ENCODE measurements around the gene ABCC1. TPM values are rescaled to one million over a fixed set of nuclear protein-coding genes. Genes with fewer than 3 reads are reported as not detected.

Gene ABCC1
- total RNA-seq, 1 donor from 2014 or later = 61.1 TPM

- intact Hi-C loops (cut with micrococcal nuclease) = no loop called here
Measured at GRCh38 chr16:15990902-15991301, 41.5 kb downstream of the ABCC1 start.

- intact Hi-C loops (cut with micrococcal nuclease) = no loop called here
Measured at GRCh38 chr16:15993128-15993527, 43.7 kb downstream of the ABCC1 start.

GRCh38 chr16:15993541-15993940, 44.1 kb downstream of the ABCC1 start:
- intact Hi-C loops (cut with micrococcal nuclease) = no loop called here

GRCh38 chr16:15993946-15994665, 44.7 kb downstream of the ABCC1 start:
- intact Hi-C loops (cut with micrococcal nuclease) = no loop called here

- intact Hi-C loops (cut with micrococcal nuclease) = no loop called here
Measured at GRCh38 chr16:15996432-15997109, 47.2 kb downstream of the ABCC1 start.

- intact Hi-C loops (cut with micrococcal nuclease) = no loop called here
Measured at GRCh38 chr16:16000685-16001084, 51.3 kb downstream of the ABCC1 start.

GRCh38 chr16:16001596-16002255, 52.3 kb downstream of the ABCC1 start:
- intact Hi-C loops (cut with micrococcal nuclease) = no loop called here

GRCh38 chr16:16003719-16004313, 54.4 kb downstream of the ABCC1 start:
- intact Hi-C loops (cut with micrococcal nuclease) = no loop called here

- intact Hi-C loops (cut with micrococcal nuclease) = no loop called here
Measured at GRCh38 chr16:16004314-16004749, 54.9 kb downstream of the ABCC1 start.

- intact Hi-C loops (cut with micrococcal nuclease) = no loop called here
Measured at GRCh38 chr16:16005721-16006120, 56.3 kb downstream of the ABCC1 start.

GRCh38 chr16:16006650-16007049, 57.2 kb downstream of the ABCC1 start:
- intact Hi-C loops (cut with micrococcal nuclease) = no loop called here

- intact Hi-C loops (cut with micrococcal nuclease) = no loop called here
Measured at GRCh38 chr16:16007743-16008111, 58.3 kb downstream of the ABCC1 start.

GRCh38 chr16:16008666-16009065, 59.2 kb downstream of the ABCC1 start:
- intact Hi-C loops (cut with micrococcal nuclease) = no loop called here

GRCh38 chr16:16009401-16009800, 60.0 kb downstream of the ABCC1 start:
- intact Hi-C loops (cut with micrococcal nuclease) = no loop called here

GRCh38 chr16:16010194-16010593, 60.8 kb downstream of the ABCC1 start:
- intact Hi-C loops (cut with micrococcal nuclease) = no loop called here

- intact Hi-C loops (cut with micrococcal nuclease) = no loop called here
Measured at GRCh38 chr16:16012144-16012543, 62.7 kb downstream of the ABCC1 start.

- intact Hi-C loops (cut with micrococcal nuclease) = no loop called here
Measured at GRCh38 chr16:16013812-16014211, 64.4 kb downstream of the ABCC1 start.

- intact Hi-C loops (cut with micrococcal nuclease) = no loop called here
Measured at GRCh38 chr16:16014329-16015224, 65.2 kb downstream of the ABCC1 start.

GRCh38 chr16:16015849-16016248, 66.4 kb downstream of the ABCC1 start:
- intact Hi-C loops (cut with micrococcal nuclease) = no loop called here

- intact Hi-C loops (cut with micrococcal nuclease) = no loop called here
Measured at GRCh38 chr16:16016388-16016964, 67.1 kb downstream of the ABCC1 start.

GRCh38 chr16:16017812-16018211, 68.4 kb downstream of the ABCC1 start:
- intact Hi-C loops (cut with micrococcal nuclease) = no loop called here
